Sigmoid colon (tissue), 7 donors: ENCODE measurements around the gene ARSG. TPM values are rescaled to one million over a fixed set of nuclear protein-coding genes. Genes with fewer than 3 reads are reported as not detected.
"Not testable (repeated sequence)": the region's sequence is repeated elsewhere in the genome, so short reads cannot be mapped to it uniquely, and the experiment has no call there.

Source experiments
- DNase-seq: peaks from one replicate; pipeline ENCODE4 v3.0.0-alpha.2; 2019
- H3K27ac ChIP-seq, 4 donors: fragments of 200-600 bp; sonication (generic); one replicate each; pipeline ENCODE4 v1.5.1; 2016 to 2019; ENCODE audit warnings: mild to moderate bottlenecking in 1 of 4
- H3K27me3 ChIP-seq, 3 donors: fragments of 200-600 bp; sonication (generic); one replicate each; pipeline ENCODE4 v1.5.1; 2019; ENCODE audit warnings: mild to moderate bottlenecking in 1 of 3
- H3K36me3 ChIP-seq, 4 donors: fragments of 200-600 bp; sonication (generic); one replicate each; pipeline ENCODE4 v1.5.1; 2016 to 2019
- H3K4me1 ChIP-seq, 4 donors: fragments of 200-600 bp; sonication (generic); one replicate each; pipeline ENCODE4 v1.5.1; 2017 to 2019
- H3K4me3 ChIP-seq, 4 donors: fragments of 200-600 bp; sonication (generic); one replicate each; pipeline ENCODE4 v1.5.1; 2017 to 2019; ENCODE audit warnings: mild to moderate bottlenecking in 2 of 4, moderate library complexity in 1 of 4
- H3K9me3 ChIP-seq, 4 donors: fragments of 200-600 bp in 3 of 4; sonication (generic) in 3 of 4; one replicate each; pipeline versions ENCODE4 v1.5.1 to v1.6.1; 2013 to 2019
- EP300 ChIP-seq, 4 donors: sonication (generic); formaldehyde crosslinking; IDR thresholded peaks; one replicate each; pipeline ENCODE4 v1.6.1; 2017; ENCODE audit warnings: antibody characterized with exemption in 4 of 4
- POLR2A ChIP-seq, 2 donors: fragments of 450-650 bp; IDR thresholded peaks; one replicate each; pipeline ENCODE4 v1.6.1; 2016; ENCODE audit warnings: antibody characterized with exemption in 2 of 2, mild to moderate bottlenecking in 2 of 2, moderate library complexity in 2 of 2
- POLR2AphosphoS5 ChIP-seq, 4 donors: sonication (generic); formaldehyde crosslinking; IDR thresholded peaks; one replicate each; pipeline ENCODE4 v1.6.1; 2017; ENCODE audit warnings: antibody characterized with exemption in 4 of 4
- WGBS, 2 donors: extraction: QIAGEN DNeasy Blood & Tissue Kit; methylation state at CpG; one replicate each; pipeline ENCODE4 v1.1.7; 2013; 5-methylcytosine and 5-hydroxymethylcytosine counted together
- intact Hi-C: fragments of 100-400 bp; cut with DNase I; formaldehyde crosslinking; loops from one replicate; pipeline ENCODE4 v1.15.1; 2023
- polyA plus RNA-seq, 3 donors: library from polyadenylated mRNA; stranded (reverse); fragments of 200-250 nt; gene quantifications; one replicate each; pipeline ENCODE4 v1.2.3, GENCODE V29; 2013
- total RNA-seq, 4 donors: library from RNA; depleted of rRNA; stranded (reverse); fragments of >200 nt; gene quantifications; one replicate each; pipeline ENCODE4 v1.1.0, GENCODE V29; 2016
- TF ChIP-seq, protein P1 (sequence below), 4 experiments: fragments of 450-650 bp in 3 of 4; fragments of 200-600 bp in 1 of 4; IDR thresholded peaks; one replicate each; pipeline ENCODE4 v1.5.1; 2016 to 2019; ENCODE audit warnings: antibody characterized with exemption in 4 of 4, mild to moderate bottlenecking in 3 of 4, moderate library complexity in 2 of 4
- donor health status: healthy with polysubstance abuse.
- donor health status: Bipolar disorder and iron deficiency.
- donor health status: healthy.

Gene ARSG
- total and polyA plus RNA-seq, 7 donors = under 0.01 to 3.0 (median 1.8) TPM

DNA sequence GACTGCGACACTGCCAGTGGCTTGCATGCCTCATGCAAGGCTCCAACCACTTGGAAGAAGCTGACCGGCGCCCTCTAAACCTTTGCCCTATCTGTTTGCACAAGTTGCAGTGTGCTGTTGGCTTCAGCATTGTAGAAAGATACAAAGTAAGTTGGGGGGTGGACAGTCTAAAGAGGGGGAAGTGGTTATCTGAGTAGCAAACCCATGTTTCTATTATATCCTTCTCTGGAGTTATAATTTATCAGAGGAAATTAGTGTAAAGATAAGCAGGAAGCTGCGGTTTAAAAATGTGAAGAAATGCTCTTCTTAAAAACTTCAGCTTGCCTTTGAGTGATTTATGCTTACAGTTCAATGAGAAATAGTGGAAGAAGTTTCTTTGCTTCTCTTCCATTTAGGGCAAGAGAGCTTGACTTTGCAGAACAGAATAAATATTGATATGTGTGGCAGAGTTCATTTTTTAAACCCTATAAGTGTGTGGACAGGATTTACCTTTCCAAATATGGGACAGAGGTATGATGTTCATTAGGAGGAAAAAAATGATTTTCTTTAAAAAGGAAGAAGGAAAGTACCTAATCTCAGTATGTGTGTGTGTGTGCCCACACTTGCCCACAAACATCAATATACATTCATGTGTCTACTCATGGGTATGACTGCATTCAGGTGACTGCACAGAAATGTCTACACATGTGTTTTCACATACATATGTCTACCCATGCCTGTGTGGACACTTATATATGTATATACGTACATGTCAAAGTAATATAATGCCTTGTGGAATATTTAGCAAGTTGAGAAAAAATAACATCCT is 35.4 kb upstream of the ARSG start:
- Histone ChIP-seq H3K27ac (no peak overlapping the region), H3K27me3 (no peaks in the 10 kb centered on the region), H3K9me3 (no peaks in the 10 kb centered on the region), H3K4me3 (no peak overlapping the region), H3K4me1 (peaks cover 0 to 14% (median 2%) of the 10 kb centered on the region in 4 donors), H3K36me3 (peaks cover 10 to 66% (median 15%) of the 10 kb centered on the region in 4 donors)
- intact Hi-C loops = no loop called here
- DNase-seq = no peak
- WGBS, 2 donors = 60 to 77% methylated on average over 5 of the region's 5 CpGs
- TF ChIP-seq POLR2A (IDR thresholded peaks at IDR 0.05) (no peak), POLR2AphosphoS5 (IDR thresholded peaks at IDR 0.05) (no peak), EP300 (IDR thresholded peaks at IDR 0.05) (no peak)
- TF ChIP-seq, protein P1, sequence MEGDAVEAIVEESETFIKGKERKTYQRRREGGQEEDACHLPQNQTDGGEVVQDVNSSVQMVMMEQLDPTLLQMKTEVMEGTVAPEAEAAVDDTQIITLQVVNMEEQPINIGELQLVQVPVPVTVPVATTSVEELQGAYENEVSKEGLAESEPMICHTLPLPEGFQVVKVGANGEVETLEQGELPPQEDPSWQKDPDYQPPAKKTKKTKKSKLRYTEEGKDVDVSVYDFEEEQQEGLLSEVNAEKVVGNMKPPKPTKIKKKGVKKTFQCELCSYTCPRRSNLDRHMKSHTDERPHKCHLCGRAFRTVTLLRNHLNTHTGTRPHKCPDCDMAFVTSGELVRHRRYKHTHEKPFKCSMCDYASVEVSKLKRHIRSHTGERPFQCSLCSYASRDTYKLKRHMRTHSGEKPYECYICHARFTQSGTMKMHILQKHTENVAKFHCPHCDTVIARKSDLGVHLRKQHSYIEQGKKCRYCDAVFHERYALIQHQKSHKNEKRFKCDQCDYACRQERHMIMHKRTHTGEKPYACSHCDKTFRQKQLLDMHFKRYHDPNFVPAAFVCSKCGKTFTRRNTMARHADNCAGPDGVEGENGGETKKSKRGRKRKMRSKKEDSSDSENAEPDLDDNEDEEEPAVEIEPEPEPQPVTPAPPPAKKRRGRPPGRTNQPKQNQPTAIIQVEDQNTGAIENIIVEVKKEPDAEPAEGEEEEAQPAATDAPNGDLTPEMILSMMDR (IDR thresholded peaks at IDR 0.05) = no peak

DNA sequence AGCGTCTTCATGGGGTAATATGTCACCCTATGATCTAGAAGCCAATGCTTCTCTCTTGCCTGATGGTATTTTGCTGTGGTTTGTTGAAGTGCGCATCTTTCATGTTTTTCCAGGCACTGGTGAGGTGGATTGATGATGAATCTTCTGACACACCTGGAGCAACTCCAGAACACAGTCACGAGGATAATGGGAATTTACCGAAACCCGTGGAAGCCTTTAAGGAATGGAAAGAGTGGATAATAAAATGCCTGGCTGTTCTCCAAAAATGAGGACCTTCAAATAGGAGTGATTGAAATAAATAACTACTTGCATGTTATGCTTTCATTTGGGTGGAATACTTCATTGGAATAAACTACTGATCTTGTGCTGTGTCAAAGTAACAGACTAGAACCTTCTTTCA is 34.6 kb upstream of the ARSG start:
- peaks cover 5 to 58% (median 15%) of the 10 kb centered on the region in 4 donors for H3K36me3 ChIP-seq
- WGBS, 2 donors = 84 to 85% methylated on average over 5 of the region's 5 CpGs
- intact Hi-C loops = not testable (repeated sequence)

DNA sequence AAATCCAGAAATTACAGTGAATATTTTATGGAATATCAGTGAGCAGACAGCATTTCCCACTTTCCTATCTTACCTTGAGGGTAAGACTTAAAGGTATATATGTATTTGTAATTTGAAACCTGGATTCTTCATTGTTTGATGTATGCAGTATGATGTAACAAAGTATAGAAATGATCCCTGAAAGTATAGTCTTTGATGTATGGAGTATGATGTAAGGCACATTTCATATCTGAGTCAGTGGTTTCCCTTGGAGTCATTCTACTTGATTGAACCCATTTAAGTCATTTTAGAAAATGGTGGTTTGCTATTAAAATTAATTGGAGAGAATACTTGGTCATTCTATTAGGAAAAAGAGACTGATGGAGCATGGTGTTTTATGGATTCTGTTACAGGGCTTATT is 33.4 kb upstream of the ARSG start:
- Histone ChIP-seq H3K9me3 (no peaks in the 10 kb centered on the region), H3K27me3 (no peaks in the 10 kb centered on the region), H3K4me3 (no peak overlapping the region), H3K36me3 (peaks cover 2 to 46% (median 15%) of the 10 kb centered on the region in 4 donors), H3K4me1 (peaks cover 0 to 14% (median 2%) of the 10 kb centered on the region in 4 donors), H3K27ac (no peak overlapping the region)
- TF ChIP-seq, protein P1 (IDR thresholded peaks at IDR 0.05) = no peak
- TF ChIP-seq POLR2A (IDR thresholded peaks at IDR 0.05) (no peak), EP300 (IDR thresholded peaks at IDR 0.05) (no peak), POLR2AphosphoS5 (IDR thresholded peaks at IDR 0.05) (no peak)
- DNase-seq = no peak
- intact Hi-C loops = no loop called here

More for the DNA sequence above, 34.6 kb upstream of the ARSG start:
- H3K4me1 ChIP-seq = peaks cover 0 to 14% (median 2%) of the 10 kb centered on the region in 4 donors
- not testable (repeated sequence) for H3K27me3 ChIP-seq, H3K4me3 ChIP-seq, H3K9me3 ChIP-seq, H3K27ac ChIP-seq, DNase-seq

DNA sequence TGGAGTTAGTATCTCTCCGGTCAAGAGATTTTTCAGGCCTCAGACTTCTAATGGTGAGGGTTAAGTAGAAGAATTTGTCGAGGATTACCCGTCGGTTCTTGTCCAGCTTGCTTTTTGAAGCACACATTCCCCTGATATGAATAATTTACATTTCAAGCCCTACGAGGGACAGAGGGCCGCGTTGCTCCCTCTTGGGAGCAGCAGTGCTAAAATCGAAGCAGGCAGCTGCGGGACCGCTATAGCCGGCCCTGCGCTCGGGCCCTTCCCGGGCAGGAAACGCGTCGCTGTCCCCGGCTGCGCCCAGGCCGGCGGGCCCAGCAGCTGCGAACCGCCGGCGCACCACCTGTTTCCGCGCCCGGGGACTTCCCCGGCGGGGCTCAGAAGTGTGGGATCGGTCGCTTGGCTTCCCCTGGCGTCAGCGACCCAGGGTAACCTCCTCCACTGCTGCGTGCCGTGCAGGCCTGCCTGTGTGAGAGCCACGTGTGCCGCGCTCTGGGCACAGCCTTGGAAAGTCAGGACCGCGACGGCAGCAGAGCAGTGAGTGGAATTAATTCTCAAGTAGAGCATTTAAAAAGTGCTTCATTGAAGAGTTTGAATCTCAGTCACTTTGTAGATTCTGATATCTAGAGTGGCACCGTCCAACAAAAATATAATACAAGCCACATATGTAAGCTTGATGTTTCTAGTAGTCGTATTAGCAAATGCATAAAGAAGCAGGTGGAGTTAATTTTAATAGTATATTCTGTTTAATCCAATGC is 32.2 kb upstream of the ARSG start:
- peak in 2 of 4 donors; percentile 51 to 63 for TF ChIP-seq POLR2AphosphoS5 (IDR thresholded peaks at IDR 0.05)
- H3K27ac ChIP-seq = peak overlapping the region in 3 of 4 donors; percentile 10 to 71 (median 63)
- peaks cover 0 to 19% (median 5%) of the 10 kb centered on the region in 4 donors for H3K4me1 ChIP-seq
- H3K27me3 ChIP-seq, intact Hi-C loops, H3K9me3 ChIP-seq, DNase-seq: not testable (repeated sequence)
- WGBS, 2 donors = 9 to 13% methylated on average over 41 of the region's 44 CpGs
- H3K4me3 ChIP-seq = peak overlapping the region in 2 of 4 donors; percentile 30 to 32
- H3K36me3 ChIP-seq = peaks cover 2 to 34% (median 12%) of the 10 kb centered on the region in 4 donors

DNA sequence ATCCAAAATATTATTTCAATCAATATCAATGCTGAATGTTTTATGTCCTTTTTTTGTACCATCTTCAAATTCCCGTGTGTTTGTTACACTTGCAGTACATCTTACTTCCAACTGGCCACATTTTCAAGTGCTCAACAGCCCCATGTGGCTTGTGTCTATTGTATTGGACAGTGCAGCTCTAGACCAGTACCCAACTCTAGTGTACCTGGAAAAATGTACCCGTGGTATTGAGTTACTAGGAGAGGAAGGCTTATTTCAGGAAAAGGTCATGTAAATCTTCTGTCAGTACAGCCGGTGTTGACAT is 31.7 kb upstream of the ARSG start:
- H3K27me3 ChIP-seq, intact Hi-C loops, H3K4me3 ChIP-seq, H3K9me3 ChIP-seq, DNase-seq: not testable (repeated sequence)
- 61 to 75% methylated on average over 3 of the region's 3 CpGs for WGBS, 2 donors
- H3K27ac ChIP-seq = peak overlapping the region in 3 of 4 donors; percentile 9 to 71 (median 63)
- H3K36me3 ChIP-seq = peaks cover 1 to 29% (median 11%) of the 10 kb centered on the region in 4 donors
- H3K4me1 ChIP-seq = peaks cover 0 to 19% (median 5%) of the 10 kb centered on the region in 4 donors

DNA sequence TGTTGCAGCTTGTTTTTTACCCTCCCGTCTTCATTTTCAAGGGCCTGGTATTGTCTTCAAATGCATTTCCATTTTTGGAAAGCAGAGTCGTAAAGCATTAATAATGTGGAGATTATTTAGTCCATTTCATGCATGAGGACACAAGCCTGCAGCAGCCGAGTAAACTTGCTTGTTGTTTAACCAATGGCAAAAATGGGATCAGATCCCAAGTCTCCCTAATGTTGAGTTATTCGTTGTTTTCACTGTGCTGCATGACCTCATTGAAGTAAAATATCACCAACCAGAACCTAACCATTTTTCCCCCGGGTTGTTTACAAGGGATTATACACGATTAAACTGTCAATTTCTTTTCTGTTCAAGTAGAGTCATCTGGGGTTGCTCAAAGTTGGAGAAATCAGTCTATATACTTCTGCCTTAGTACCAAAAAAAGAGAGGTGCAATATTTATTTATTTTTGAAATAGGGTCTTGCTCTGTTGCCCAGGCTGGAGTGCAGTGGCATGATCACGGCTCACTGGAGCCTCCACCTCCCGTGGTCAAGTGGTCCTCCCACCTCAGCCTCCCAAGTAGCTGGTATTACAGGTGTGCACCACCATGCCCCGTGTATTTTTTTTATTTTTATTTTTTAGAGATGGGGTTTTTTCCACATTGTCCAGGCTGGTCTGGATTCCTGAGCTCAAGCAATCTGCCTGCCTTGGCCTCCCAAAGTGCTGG is 31.1 kb upstream of the ARSG start:
- DNase-seq = no peak
- TF ChIP-seq, protein P1 (IDR thresholded peaks at IDR 0.05) = no peak
- TF ChIP-seq EP300 (IDR thresholded peaks at IDR 0.05) = no peak
- Histone ChIP-seq H3K9me3 (no peaks in the 10 kb centered on the region), H3K4me1 (peaks cover 0 to 19% (median 5%) of the 10 kb centered on the region in 4 donors), H3K27ac (no peak overlapping the region), H3K27me3 (no peaks in the 10 kb centered on the region), H3K4me3 (no peak overlapping the region), H3K36me3 (peaks cover 0 to 23% (median 8%) of the 10 kb centered on the region in 4 donors)
- intact Hi-C loops = no loop called here
- WGBS, 2 donors = 82 to 85% methylated on average over 9 of the region's 9 CpGs

DNA sequence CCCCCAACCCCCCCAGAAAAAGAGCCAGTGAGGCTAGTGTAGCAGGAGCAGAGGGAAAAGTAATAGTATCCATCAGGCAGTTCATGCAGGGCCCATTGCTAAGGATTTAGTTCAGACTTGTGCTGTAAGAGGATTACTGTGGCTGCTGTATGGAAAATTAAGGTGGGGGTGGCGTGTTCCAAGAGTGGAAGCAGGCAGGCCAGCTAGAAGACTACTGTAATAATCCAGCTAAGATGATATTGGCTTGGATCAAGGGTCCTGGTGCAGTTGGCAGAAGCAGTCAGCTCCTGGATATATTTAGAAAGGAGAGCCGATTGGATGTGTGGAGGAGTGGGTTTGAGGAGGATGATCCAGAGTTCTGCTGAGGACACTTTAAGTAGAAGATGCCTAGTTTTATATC is 28.8 kb upstream of the ARSG start:
- not testable (repeated sequence) for H3K4me3 ChIP-seq, H3K27me3 ChIP-seq, H3K9me3 ChIP-seq, H3K36me3 ChIP-seq, H3K27ac ChIP-seq, DNase-seq
- intact Hi-C loops = loop anchor here (2.0 kb wide), 3 partner anchors 136 to 200 kb away; no protein-coding TSS in a partner anchor
- WGBS, 2 donors = 69 to 76% methylated on average over 2 of the region's 2 CpGs
- H3K4me1 ChIP-seq = peaks cover 0 to 19% (median 5%) of the 10 kb centered on the region in 4 donors
